ENCODE data around the gene RNF133. TPM values are rescaled to one million over a fixed set of nuclear protein-coding genes. Genes with fewer than 3 reads are reported as not detected.
"Not testable (repeated sequence)": the region's sequence is repeated elsewhere in the genome, so short reads cannot be mapped to it uniquely, and the experiment has no call there.

Gene RNF133
- total RNA-seq, 2 donors from 2014 or later: 0.86 TPM; not detected in 1

DNA sequence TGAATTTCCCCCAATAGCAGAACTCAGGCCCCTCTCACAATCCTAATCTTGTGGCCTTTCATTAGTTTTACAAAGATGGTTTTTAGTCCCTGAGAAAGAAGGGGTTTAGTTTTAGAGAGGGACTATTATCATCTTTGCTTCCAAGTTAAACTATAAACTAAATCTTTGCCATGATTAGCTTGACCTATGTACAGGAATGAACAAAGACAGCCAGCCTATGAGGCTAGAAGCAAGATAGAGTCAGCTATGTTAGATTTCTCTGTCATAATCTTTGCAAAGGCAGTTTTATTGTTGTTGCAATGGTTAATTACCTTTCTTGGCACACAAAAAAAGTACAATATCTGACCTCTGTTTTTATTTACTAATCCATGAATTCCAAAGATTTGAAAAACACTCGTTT is 19.1 kb downstream of the RNF133 start:
- Histone ChIP-seq H3K4me3 (ENCODE audit: low read length) (no peak overlapping the region), H3K9me3 (ENCODE audit: control insufficient read depth, low read length) (peaks cover 11% of the 10 kb centered on the region), H3K36me3 (ENCODE audit: control insufficient read depth, insufficient read depth, low read length) (no peaks in the 10 kb centered on the region), H3K27me3 (ENCODE audit: control insufficient read depth, insufficient read depth, low read length, poor library complexity, severe bottlenecking) (no peaks in the 10 kb centered on the region), H3K4me1 (ENCODE audit: control insufficient read depth, insufficient read depth, low read length) (no peaks in the 10 kb centered on the region), H3K9ac (ENCODE audit: extremely low read depth, low read length, poor library complexity, severe bottlenecking) (no peak overlapping the region), H3K27ac (ENCODE audit: low read depth, low read length) (no peak overlapping the region)
- H3K9me3 Mint-ChIP-seq: peaks cover 28% of the 10 kb centered on the region
- peak overlapping the region; percentile 92 for H3K27ac Mint-ChIP-seq
- DNase-seq: no peak
- no peak overlapping the region for H3K4me3 Mint-ChIP-seq
- H3K27me3 Mint-ChIP-seq (ENCODE audit: insufficient read depth): no peaks in the 10 kb centered on the region
- TF ChIP-seq, protein P1, sequence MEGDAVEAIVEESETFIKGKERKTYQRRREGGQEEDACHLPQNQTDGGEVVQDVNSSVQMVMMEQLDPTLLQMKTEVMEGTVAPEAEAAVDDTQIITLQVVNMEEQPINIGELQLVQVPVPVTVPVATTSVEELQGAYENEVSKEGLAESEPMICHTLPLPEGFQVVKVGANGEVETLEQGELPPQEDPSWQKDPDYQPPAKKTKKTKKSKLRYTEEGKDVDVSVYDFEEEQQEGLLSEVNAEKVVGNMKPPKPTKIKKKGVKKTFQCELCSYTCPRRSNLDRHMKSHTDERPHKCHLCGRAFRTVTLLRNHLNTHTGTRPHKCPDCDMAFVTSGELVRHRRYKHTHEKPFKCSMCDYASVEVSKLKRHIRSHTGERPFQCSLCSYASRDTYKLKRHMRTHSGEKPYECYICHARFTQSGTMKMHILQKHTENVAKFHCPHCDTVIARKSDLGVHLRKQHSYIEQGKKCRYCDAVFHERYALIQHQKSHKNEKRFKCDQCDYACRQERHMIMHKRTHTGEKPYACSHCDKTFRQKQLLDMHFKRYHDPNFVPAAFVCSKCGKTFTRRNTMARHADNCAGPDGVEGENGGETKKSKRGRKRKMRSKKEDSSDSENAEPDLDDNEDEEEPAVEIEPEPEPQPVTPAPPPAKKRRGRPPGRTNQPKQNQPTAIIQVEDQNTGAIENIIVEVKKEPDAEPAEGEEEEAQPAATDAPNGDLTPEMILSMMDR (conservative IDR thresholded peaks at IDR 0.05): no peak
- 95% methylated on average over 1 of the region's 1 CpG; no CpG with 5 or more reads in 1 of the 2 experiments for WGBS, 2 experiments (ENCODE audit: insufficient coverage in 1 of 2, insufficient read length in 1 of 2)
- H3K36me3 Mint-ChIP-seq (ENCODE audit: low read depth): peaks cover 4% of the 10 kb centered on the region
- peaks cover 9% of the 10 kb centered on the region for H3K4me1 Mint-ChIP-seq

DNA sequence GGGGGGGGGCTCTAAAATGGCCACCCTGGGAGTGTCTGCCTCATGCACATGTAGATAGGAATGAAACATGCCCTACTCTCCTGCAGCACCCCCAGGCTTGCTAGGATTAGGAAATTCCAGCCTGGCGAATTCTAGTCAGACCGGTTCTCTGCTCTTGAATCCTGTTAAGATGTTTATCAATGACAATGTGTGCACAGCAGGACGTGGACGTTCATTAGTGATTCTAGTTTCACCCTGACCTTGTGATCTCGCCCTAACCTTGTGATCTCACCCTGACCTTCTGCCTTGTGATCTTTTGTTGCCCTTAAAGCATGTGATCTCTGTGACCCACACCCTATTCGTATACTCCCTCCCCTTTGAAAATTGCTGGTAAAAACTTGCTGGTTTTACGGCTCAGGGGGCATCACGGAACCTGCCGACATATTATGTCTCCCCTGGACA is 19.6 kb downstream of the RNF133 start:
- DNase-seq: peak; percentile 91
- H3K4me3 ChIP-seq (ENCODE audit: low read length): not testable (repeated sequence)

DNA sequence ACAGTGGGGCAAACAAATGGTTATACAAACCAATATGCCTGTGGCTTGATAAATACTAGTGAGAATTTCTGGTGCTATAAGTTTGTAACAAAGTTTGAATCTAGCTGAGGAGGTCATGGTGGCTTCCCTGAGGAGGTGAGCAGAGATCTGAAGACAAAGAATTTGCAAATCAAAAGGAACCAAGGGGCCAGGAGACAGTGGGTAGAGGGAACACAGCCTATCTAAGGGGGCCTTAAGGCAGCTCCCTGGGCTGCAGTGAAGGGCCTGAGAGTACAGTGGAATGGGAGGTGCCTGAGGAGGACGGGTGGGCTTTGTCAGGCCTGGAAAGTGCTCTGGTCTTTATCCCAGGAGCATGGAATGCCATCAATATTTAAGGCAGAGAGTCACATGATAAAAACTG is 21.8 kb downstream of the RNF133 start:
- Mint-ChIP-seq H3K4me3 (no peak overlapping the region), H3K4me1 (peaks cover 17% of the 10 kb centered on the region), H3K27ac (no peak overlapping the region), H3K36me3 (ENCODE audit: low read depth) (peaks cover 10% of the 10 kb centered on the region), H3K9me3 (peaks cover 41% of the 10 kb centered on the region), H3K27me3 (ENCODE audit: insufficient read depth) (peaks cover 5% of the 10 kb centered on the region)
- WGBS, 2 experiments (ENCODE audit: insufficient coverage in 1 of 2, insufficient read length in 1 of 2): 65 to 80% methylated on average over 1 of the region's 1 CpG
- Histone ChIP-seq H3K9ac (ENCODE audit: extremely low read depth, low read length, poor library complexity, severe bottlenecking) (no peak overlapping the region), H3K36me3 (ENCODE audit: control insufficient read depth, insufficient read depth, low read length) (no peaks in the 10 kb centered on the region), H3K4me3 (ENCODE audit: low read length) (no peak overlapping the region), H3K27me3 (ENCODE audit: control insufficient read depth, insufficient read depth, low read length, poor library complexity, severe bottlenecking) (no peaks in the 10 kb centered on the region), H3K27ac (ENCODE audit: low read depth, low read length) (no peak overlapping the region), H3K9me3 (ENCODE audit: control insufficient read depth, low read length) (peaks cover 11% of the 10 kb centered on the region), H3K4me1 (ENCODE audit: control insufficient read depth, insufficient read depth, low read length) (no peaks in the 10 kb centered on the region)
- TF ChIP-seq, protein P1 (conservative IDR thresholded peaks at IDR 0.05): no peak
- DNase-seq: no peak

More for the DNA sequence above, 19.6 kb downstream of the RNF133 start:
- Mint-ChIP-seq H3K9me3 (peaks cover 32% of the 10 kb centered on the region), H3K27ac (peak overlapping the region; percentile 92)
- not testable (repeated sequence) for H3K9ac ChIP-seq (ENCODE audit: extremely low read depth, low read length, poor library complexity, severe bottlenecking); H3K4me1 Mint-ChIP-seq; H3K4me1 ChIP-seq (ENCODE audit: control insufficient read depth, insufficient read depth, low read length); H3K27me3 Mint-ChIP-seq (ENCODE audit: insufficient read depth); H3K36me3 ChIP-seq (ENCODE audit: control insufficient read depth, insufficient read depth, low read length); H3K36me3 Mint-ChIP-seq (ENCODE audit: low read depth); H3K27me3 ChIP-seq (ENCODE audit: control insufficient read depth, insufficient read depth, low read length, poor library complexity, severe bottlenecking); H3K4me3 Mint-ChIP-seq; H3K27ac ChIP-seq (ENCODE audit: low read depth, low read length)
- WGBS, 2 experiments (ENCODE audit: insufficient coverage in 1 of 2, insufficient read length in 1 of 2): 61 to 69% methylated on average over 7 to 9 of the region's 9 CpGs
- H3K9me3 ChIP-seq (ENCODE audit: control insufficient read depth, low read length): peaks cover 11% of the 10 kb centered on the region

DNA sequence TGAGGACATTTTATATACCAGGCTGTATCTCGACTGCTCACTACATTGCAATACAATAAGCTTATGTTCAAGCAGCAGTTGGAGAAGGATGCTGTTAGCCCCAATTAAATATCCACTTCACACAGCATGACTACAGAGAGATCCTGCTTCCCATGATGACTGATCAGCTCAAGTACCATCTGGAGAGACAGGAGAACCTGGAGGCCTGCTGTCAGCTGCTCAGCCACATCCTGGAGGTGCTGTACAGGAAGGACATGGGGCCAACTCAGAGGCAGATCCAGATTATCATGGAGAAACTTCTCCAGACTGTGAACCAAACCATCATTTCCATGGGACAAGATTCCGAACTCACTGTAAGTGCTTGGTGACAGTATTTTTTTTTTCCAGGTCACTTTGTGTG is 22.5 kb downstream of the RNF133 start:
- Histone ChIP-seq H3K36me3 (ENCODE audit: control insufficient read depth, insufficient read depth, low read length) (no peaks in the 10 kb centered on the region), H3K9ac (ENCODE audit: extremely low read depth, low read length, poor library complexity, severe bottlenecking) (no peak overlapping the region), H3K27ac (ENCODE audit: low read depth, low read length) (no peak overlapping the region), H3K27me3 (ENCODE audit: control insufficient read depth, insufficient read depth, low read length, poor library complexity, severe bottlenecking) (no peaks in the 10 kb centered on the region), H3K9me3 (ENCODE audit: control insufficient read depth, low read length) (peaks cover 11% of the 10 kb centered on the region), H3K4me1 (ENCODE audit: control insufficient read depth, insufficient read depth, low read length) (no peaks in the 10 kb centered on the region), H3K4me3 (ENCODE audit: low read length) (no peak overlapping the region)
- Mint-ChIP-seq H3K36me3 (ENCODE audit: low read depth) (peaks cover 10% of the 10 kb centered on the region), H3K27me3 (ENCODE audit: insufficient read depth) (peaks cover 5% of the 10 kb centered on the region), H3K9me3 (peaks cover 41% of the 10 kb centered on the region), H3K4me1 (peaks cover 22% of the 10 kb centered on the region), H3K4me3 (no peak overlapping the region), H3K27ac (no peak overlapping the region)
- DNase-seq: no peak
- TF ChIP-seq, protein P1 (conservative IDR thresholded peaks at IDR 0.05): no peak
- WGBS, 2 experiments (ENCODE audit: insufficient coverage in 1 of 2, insufficient read length in 1 of 2): 89 to 100% methylated on average over 1 to 2 of the region's 2 CpGs

All from endodermal cell (in vitro differentiated cells).